H9 (cell line): ENCODE data around the gene TECTA. TPM values are rescaled to one million over a fixed set of nuclear protein-coding genes. Genes with fewer than 3 reads are reported as not detected.

Experiments
- DNase-seq: peaks from one replicate; pipeline ENCODE4 v3.0.0-alpha.2; 2017
- H2AFZ ChIP-seq: one replicate; pipeline ENCODE4 v1.6.1; 2013; ENCODE audit warnings: mild to moderate bottlenecking, low read length, control low read depth, moderate library complexity
- H2AK5ac ChIP-seq: 2 replicates; pipeline ENCODE4 v1.6.1; 2013; ENCODE audit warnings: low read length, control low read depth, mixed read lengths; ENCODE audit not compliant: insufficient read length
- H2BK120ac ChIP-seq: one replicate; pipeline ENCODE4 v1.6.1; 2013; ENCODE audit warnings: low read depth, mild to moderate bottlenecking, low read length, control low read depth, inconsistent platforms; ENCODE audit not compliant: poor library complexity, severe bottlenecking
- H2BK12ac ChIP-seq: 2 replicates; pipeline ENCODE4 v1.6.1; 2013; ENCODE audit warnings: low read length, control low read depth, mixed read lengths, low read depth; ENCODE audit not compliant: insufficient read length
- H2BK15ac ChIP-seq: 2 replicates; pipeline ENCODE4 v1.6.1; 2013; ENCODE audit warnings: low read depth, low read length, control low read depth
- H2BK20ac ChIP-seq: one replicate; pipeline ENCODE4 v1.6.1; 2013; ENCODE audit warnings: low read depth, mild to moderate bottlenecking, low read length, control low read depth, inconsistent platforms; ENCODE audit not compliant: poor library complexity, severe bottlenecking
- H2BK5ac ChIP-seq: 2 replicates; pipeline ENCODE4 v1.6.1; 2013; ENCODE audit warnings: low read length, control low read depth, mixed read lengths; ENCODE audit not compliant: insufficient read length
- H3K14ac ChIP-seq: 2 replicates; pipeline ENCODE4 v1.6.1; 2013; ENCODE audit warnings: low read length, control low read depth; ENCODE audit not compliant: insufficient read depth
- H3K18ac ChIP-seq: 2 replicates; pipeline ENCODE4 v1.6.1; 2013; ENCODE audit warnings: low read depth, mild to moderate bottlenecking, mixed read lengths, low read length, control low read depth; ENCODE audit not compliant: insufficient read length
- H3K23ac ChIP-seq: 2 replicates; pipeline ENCODE4 v1.6.1; 2013; ENCODE audit warnings: low read length, control low read depth, mixed read lengths, low read depth; ENCODE audit not compliant: insufficient read length
- H3K23me2 ChIP-seq: 2 replicates; pipeline ENCODE4 v1.6.1; 2013; ENCODE audit warnings: low read depth, mild to moderate bottlenecking, mixed read lengths, low read length, control low read depth; ENCODE audit not compliant: insufficient read length, poor library complexity, severe bottlenecking
- H3K27ac ChIP-seq: 2 replicates; pipeline ENCODE4 v1.5.1; 2013; ENCODE audit warnings: low read length, control low read depth, mixed read lengths, low read depth; ENCODE audit not compliant: insufficient read length
- H3K27me3 ChIP-seq: 2 replicates; pipeline ENCODE4 v1.6.1; 2013; ENCODE audit warnings: low read length, control low read depth, inconsistent platforms; ENCODE audit not compliant: insufficient read depth
- H3K4ac ChIP-seq: 2 replicates; pipeline ENCODE4 v1.6.1; 2013; ENCODE audit warnings: low read depth, mild to moderate bottlenecking, control low read depth, inconsistent platforms, low read length, moderate library complexity
- H3K4me1 ChIP-seq: 2 replicates; pipeline ENCODE4 v1.6.1; 2013; ENCODE audit warnings: low read length, control low read depth, inconsistent platforms; ENCODE audit not compliant: insufficient read depth
- H3K4me2 ChIP-seq: 2 replicates; pipeline ENCODE4 v1.6.1; 2013; ENCODE audit warnings: low read length, control low read depth, mixed read lengths; ENCODE audit not compliant: insufficient read length, insufficient read depth
- H3K56ac ChIP-seq: 2 replicates; pipeline ENCODE4 v1.6.1; 2013; ENCODE audit warnings: low read depth, mild to moderate bottlenecking, mixed read lengths, low read length, control low read depth; ENCODE audit not compliant: insufficient read length
- H3K79me1 ChIP-seq: 2 replicates; pipeline ENCODE4 v1.6.1; 2013; ENCODE audit warnings: low read depth, mild to moderate bottlenecking, moderate library complexity, low read length, control low read depth, inconsistent platforms; ENCODE audit not compliant: insufficient read depth, poor library complexity, severe bottlenecking
- H3K79me2 ChIP-seq: 2 replicates; pipeline ENCODE4 v1.6.1; 2013; ENCODE audit warnings: low read length, control low read depth, inconsistent platforms; ENCODE audit not compliant: insufficient read depth
- H3K9ac ChIP-seq: 2 replicates; pipeline ENCODE4 v1.6.1; 2013; ENCODE audit warnings: low read length, control low read depth, mixed read lengths; ENCODE audit not compliant: insufficient read length; ENCODE audit errors: extremely low read depth
- H3K9me3 ChIP-seq: one replicate; pipeline ENCODE4 v1.6.1; 2013; ENCODE audit warnings: low read depth, low read length, inconsistent platforms; ENCODE audit not compliant: control insufficient read depth
- H3T11ph ChIP-seq: one replicate; pipeline ENCODE4 v1.6.1; 2013; ENCODE audit warnings: mild to moderate bottlenecking, low read length, control low read depth, inconsistent platforms
- H4K20me1 ChIP-seq: one replicate; pipeline ENCODE4 v1.6.1; 2013; ENCODE audit not compliant: control insufficient read depth, insufficient read length, insufficient read depth
- H4K5ac ChIP-seq: 2 replicates; pipeline ENCODE4 v1.6.1; 2013; ENCODE audit warnings: low read depth, mild to moderate bottlenecking, mixed read lengths, low read length, control low read depth; ENCODE audit not compliant: insufficient read length
- H4K8ac ChIP-seq: replicated peaks from 2 replicates; pipeline ENCODE4 v1.6.1; 2013; ENCODE audit warnings: low read length, control low read depth, mixed read lengths, low read depth; ENCODE audit not compliant: insufficient read length
- H4K91ac ChIP-seq: 2 replicates; pipeline ENCODE4 v1.6.1; 2013; ENCODE audit warnings: low read depth, mild to moderate bottlenecking, moderate library complexity, mixed read lengths, low read length, control low read depth; ENCODE audit not compliant: insufficient read length
- H3K27ac Mint-ChIP-seq, 3 experiments: 2 replicates in 2 of 3; 3 replicates in 1 of 3; pipeline ENCODE4 v1.8.0; 2020 to 2021; ENCODE audit warnings: mixed read lengths in 3 of 3, mild to moderate bottlenecking in 1 of 3, moderate library complexity in 1 of 3
- H3K27me3 Mint-ChIP-seq: 2 replicates; pipeline ENCODE4 v1.8.0; 2021; ENCODE audit warnings: low read depth, mild to moderate bottlenecking, moderate library complexity, mixed read lengths
- H3K36me3 Mint-ChIP-seq, 3 experiments: 2 replicates in 2 of 3; 3 replicates in 1 of 3; pipeline ENCODE4 v1.8.0; 2020 to 2021; ENCODE audit warnings: low read depth in 3 of 3, mixed read lengths in 3 of 3; ENCODE audit not compliant: insufficient read depth in 1 of 3
- H3K4me1 Mint-ChIP-seq, 2 experiments: 2 replicates each; pipeline ENCODE4 v1.8.0; 2020; ENCODE audit warnings: mixed read lengths in 2 of 2
- H3K4me3 Mint-ChIP-seq, 2 experiments: 2 replicates in 1 of 2; 3 replicates in 1 of 2; pipeline ENCODE4 v1.8.0; 2020 to 2021; ENCODE audit warnings: mild to moderate bottlenecking in 2 of 2, mixed read lengths in 2 of 2, moderate library complexity in 1 of 2
- H3K9me3 Mint-ChIP-seq, 2 experiments: 2 replicates in 1 of 2; 3 replicates in 1 of 2; pipeline ENCODE4 v1.8.0; 2020; ENCODE audit warnings: mild to moderate bottlenecking in 2 of 2, mixed read lengths in 2 of 2, moderate library complexity in 1 of 2
- WGBS: extraction: QIAGEN DNeasy Blood & Tissue Kit; methylation state at CpG from one replicate; pipeline ENCODE4 v1.1.7; 2013; ENCODE audit warnings: missing lambda C conversion rate, low lambda C conversion rate, mixed read lengths; ENCODE audit not compliant: insufficient read length; ENCODE audit errors: extremely low coverage; 5-methylcytosine and 5-hydroxymethylcytosine counted together
- total RNA-seq: library from RNA; stranded (reverse); gene quantifications from 2 replicates; pipeline ENCODE4 v1.2.1, GENCODE V29; 2021
- TF ChIP-seq, protein P1 (sequence below): fragments of 200-600 bp; sonication (generic); conservative IDR thresholded peaks from 3 replicates; pipeline ENCODE4 v1.8.0; 2021; ENCODE audit warnings: antibody characterized with exemption, mild to moderate bottlenecking

TECTA gene
- total RNA-seq, 1 experiment from 2014 or later = 0.66 TPM

DNA sequence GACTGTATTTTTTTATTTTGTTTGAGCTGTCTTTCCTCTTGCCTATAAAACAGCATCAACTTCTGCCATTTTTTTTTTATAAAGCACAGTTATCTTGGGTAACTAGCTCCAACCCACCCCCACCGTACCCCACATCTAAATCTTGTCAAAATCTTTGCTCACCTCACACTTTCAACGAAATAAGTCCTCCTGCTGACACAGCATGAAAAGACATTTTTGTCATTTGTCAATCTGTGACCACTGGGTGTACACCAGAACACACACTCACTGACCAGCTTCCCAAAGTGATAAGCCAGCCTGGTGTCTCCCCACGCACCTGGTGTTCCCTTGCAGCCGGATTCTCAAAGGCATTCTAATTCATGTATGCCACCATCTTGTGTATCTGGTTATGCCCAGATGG, 1.7 kb upstream of the TECTA start:
- Histone ChIP-seq H3K4ac (no peak overlapping the region), H2BK15ac (no peak overlapping the region), H3K23me2 (no peaks in the 10 kb centered on the region), H3K4me1 (no peaks in the 10 kb centered on the region), H4K91ac (no peak overlapping the region), H2BK120ac (no peak overlapping the region), H3K4me2 (no peak overlapping the region), H4K8ac (no peak overlapping the region), H3T11ph (no peak overlapping the region), H2BK20ac (no peak overlapping the region), H3K27me3 (no peaks in the 10 kb centered on the region), H4K20me1 (no peaks in the 10 kb centered on the region), H3K79me2 (no peaks in the 10 kb centered on the region), H2BK12ac (no peak overlapping the region), H3K18ac (no peak overlapping the region), H2AK5ac (no peak overlapping the region), H2AFZ (no peak overlapping the region), H3K79me1 (no peaks in the 10 kb centered on the region), H3K27ac (no peak overlapping the region), H2BK5ac (no peak overlapping the region), H3K56ac (no peak overlapping the region), H3K23ac (no peak overlapping the region), H3K9ac (no peak overlapping the region), H4K5ac (no peak overlapping the region), H3K14ac (no peak overlapping the region), H3K9me3 (no peaks in the 10 kb centered on the region)
- TF ChIP-seq, protein P1, sequence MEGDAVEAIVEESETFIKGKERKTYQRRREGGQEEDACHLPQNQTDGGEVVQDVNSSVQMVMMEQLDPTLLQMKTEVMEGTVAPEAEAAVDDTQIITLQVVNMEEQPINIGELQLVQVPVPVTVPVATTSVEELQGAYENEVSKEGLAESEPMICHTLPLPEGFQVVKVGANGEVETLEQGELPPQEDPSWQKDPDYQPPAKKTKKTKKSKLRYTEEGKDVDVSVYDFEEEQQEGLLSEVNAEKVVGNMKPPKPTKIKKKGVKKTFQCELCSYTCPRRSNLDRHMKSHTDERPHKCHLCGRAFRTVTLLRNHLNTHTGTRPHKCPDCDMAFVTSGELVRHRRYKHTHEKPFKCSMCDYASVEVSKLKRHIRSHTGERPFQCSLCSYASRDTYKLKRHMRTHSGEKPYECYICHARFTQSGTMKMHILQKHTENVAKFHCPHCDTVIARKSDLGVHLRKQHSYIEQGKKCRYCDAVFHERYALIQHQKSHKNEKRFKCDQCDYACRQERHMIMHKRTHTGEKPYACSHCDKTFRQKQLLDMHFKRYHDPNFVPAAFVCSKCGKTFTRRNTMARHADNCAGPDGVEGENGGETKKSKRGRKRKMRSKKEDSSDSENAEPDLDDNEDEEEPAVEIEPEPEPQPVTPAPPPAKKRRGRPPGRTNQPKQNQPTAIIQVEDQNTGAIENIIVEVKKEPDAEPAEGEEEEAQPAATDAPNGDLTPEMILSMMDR = no peak
- Mint-ChIP-seq H3K4me1 (peaks cover 27 to 37% of the 10 kb centered on the region in 2 experiments), H3K27me3 (no peaks in the 10 kb centered on the region), H3K36me3 (no peaks in the 10 kb centered on the region; a peak in 1 of 7 replicates), H3K27ac (no peak overlapping the region), H3K4me3 (no peak overlapping the region), H3K9me3 (no peaks in the 10 kb centered on the region)
- DNase-seq = no peak
- no CpG with 5 or more reads among the region's 4 CpGs for WGBS
